GM21381 (cell line): ENCODE data around the gene VEZF1.
A peak's percentile ranks its signal among the peaks of the same experiment; 100 is the strongest.
"Not testable (repeated sequence)": the region's sequence is repeated elsewhere in the genome, so short reads cannot be mapped to it uniquely, and the experiment has no call there.

ENCODE experiments used
- ATAC-seq: cut with Tn5 transposase; IDR thresholded peaks from one replicate; pipeline ENCODE4 v1.9.1; 2021; ENCODE audit warnings: mild to moderate bottlenecking, moderate library complexity; ENCODE audit not compliant: unreplicated experiment

The VEZF1 gene

GRCh38 chr17:57974053-57974824 lies 13.8 kb downstream of the VEZF1 start:
- ATAC-seq: not testable (repeated sequence)

- no peak for ATAC-seq
Observed at GRCh38 chr17:57972151-57972550, 15.9 kb downstream of the VEZF1 start.

- ATAC-seq: no peak
Observed at GRCh38 chr17:57971572-57971971, 16.5 kb downstream of the VEZF1 start.

- no peak for ATAC-seq
Observed at GRCh38 chr17:57970710-57971109, 17.3 kb downstream of the VEZF1 start.

GRCh38 chr17:57968456-57968855 lies 19.6 kb downstream of the VEZF1 start:
- ATAC-seq: no peak

- ATAC-seq: no peak
Observed at GRCh38 chr17:57966875-57967274, 21.2 kb downstream of the VEZF1 start.

- no peak for ATAC-seq
Observed at GRCh38 chr17:57966246-57966645, 21.8 kb downstream of the VEZF1 start.

- no peak for ATAC-seq
Observed at GRCh38 chr17:57965521-57966160, 22.4 kb downstream of the VEZF1 start.

GRCh38 chr17:57963149-57963511 lies 24.9 kb downstream of the VEZF1 start:
- ATAC-seq: no peak

GRCh38 chr17:57962279-57963148 lies 25.5 kb downstream of the VEZF1 start:
- no peak for ATAC-seq

GRCh38 chr17:57959929-57960328 lies 28.1 kb downstream of the VEZF1 start:
- no peak for ATAC-seq

- ATAC-seq: not testable (repeated sequence)
Observed at GRCh38 chr17:57958391-57958790, 29.7 kb downstream of the VEZF1 start.

- no peak for ATAC-seq
Observed at GRCh38 chr17:57957886-57958285, 30.2 kb downstream of the VEZF1 start.

GRCh38 chr17:57957120-57957850 lies 30.8 kb downstream of the VEZF1 start:
- no peak for ATAC-seq

GRCh38 chr17:57956291-57957119 lies 31.5 kb downstream of the VEZF1 start:
- ATAC-seq: peak; percentile 64

- ATAC-seq: peak; percentile 41
Observed at GRCh38 chr17:57955183-57955931, 32.7 kb downstream of the VEZF1 start, which contains the start of gene CUEDC1. CUEDC1 (minus strand) TSS chr17:57955412; CDS start chr17:57885564, 69,848 bp downstream.

GRCh38 chr17:57954397-57955182 lies 33.5 kb downstream of the VEZF1 start:
- ATAC-seq: no peak

- no peak for ATAC-seq
Observed at GRCh38 chr17:57953705-57954396, 34.2 kb downstream of the VEZF1 start.
